Pancreas (tissue), 10 donors: Measurements from ENCODE around the gene RAPGEF4. TPM values are rescaled to one million over a fixed set of nuclear protein-coding genes. Genes with fewer than 3 reads are reported as not detected.

ENCODE experiments used
- ATAC-seq, 4 donors: fragments of 200-7000 bp; cut with Tn5 transposase; one replicate each; pipeline versions ENCODE4 v1.8.0 to v1.9.1; 2020; ENCODE audit warnings: mild to moderate bottlenecking in 4 of 4, moderate library complexity in 4 of 4
- DNase-seq, 6 donors: peaks; one replicate each; pipeline ENCODE4 v3.0.0-alpha.2; 2020
- FAIRE-seq: peaks from 2 replicates; lab custom pipeline; 2012; peaks lifted over from hg19 to GRCh38; lab: Jason Lieb, UNC
- H3K27ac ChIP-seq, 4 donors: fragments of 200-600 bp; sonication (generic); 1 replicate in 3 of 4; 2 replicates in 1 of 4; pipeline versions ENCODE4 v1.5.0 to v1.8.0; 2020
- H3K27me3 ChIP-seq, 4 donors: fragments of 200-600 bp; one replicate each; pipeline ENCODE4 v1.8.0; 2021
- H3K36me3 ChIP-seq, 3 donors: fragments of 200-600 bp; sonication (generic) in 1 of 3; one replicate each; pipeline versions ENCODE4 v1.5.0 to v1.8.0; 2020 to 2021
- H3K4me1 ChIP-seq, 3 donors: fragments of 200-600 bp; one replicate each; pipeline ENCODE4 v1.8.0; 2021
- H3K4me3 ChIP-seq, 4 donors: fragments of 200-600 bp; sonication (generic) in 2 of 4; one replicate each; pipeline versions ENCODE4 v1.5.0 to v1.8.0; 2020 to 2021
- H3K9me3 ChIP-seq, 4 donors: fragments of 200-600 bp; one replicate each; pipeline ENCODE4 v1.8.0; 2021
- CTCF ChIP-seq, 4 donors: fragments of 200-600 bp; sonication (generic) in 3 of 4; IDR thresholded peaks; one replicate each; pipeline versions ENCODE4 v1.5.0 to v1.8.0; 2021; ENCODE audit warnings: antibody characterized with exemption in 4 of 4
- WGBS, 2 donors: extraction: QIAGEN DNeasy Blood & Tissue Kit; methylation state at CpG; one replicate each; pipeline ENCODE4 v1.1.7; 2013; 5-methylcytosine and 5-hydroxymethylcytosine counted together
- intact Hi-C, 3 donors: fragments of 100-400 bp; cut with DNase I; formaldehyde crosslinking; loops; one replicate each; pipeline versions ENCODE4 v1.11.1 to v1.14.2; 2022
- polyA plus RNA-seq, 2 donors: library from polyadenylated mRNA; stranded (reverse); fragments of 200-250 nt; gene quantifications; one replicate each; pipeline ENCODE4 v1.2.3, GENCODE V29; 2013
- total RNA-seq, 6 donors: library from RNA; stranded (reverse); fragmentation: NEBNext Ultra II Directional in 4 of 6; extraction: Animal tissue kit (Norgen Biotek cat#: 25700) in 4 of 6; gene quantifications; one replicate each; pipeline versions ENCODE4 v1.2.1 to v1.2.4, GENCODE V29; 2021 to 2023
- donor health status: healthy with polysubstance abuse.
- donor health status: DM: no; HTN: no; CAD: no; lungs with moderate emphysema.
- donor health status: DM: no; HTN: no; CAD: no.
- donor health status: control.
- donor health status: control.
- donor health status: Bipolar disorder and iron deficiency.
- donor health status: DM: yes; HTN: yes; CAD: no.
- donor health status: DM: no; HTN: no; CAD: no.
- donor health status: DM: no; HTN: no; CAD: no.
- donor health status: DM: yes; HTN: yes; CAD: no.

The RAPGEF4 gene
- total and polyA plus RNA-seq, 8 donors: 2.1 to 9.0 (median 5.1) TPM

- Histone ChIP-seq H3K27ac (peak overlapping the region in 2 of 4 donors; percentile 69 to 84), H3K9me3 (no peaks in the 10 kb centered on the region), H3K27me3 (no peaks in the 10 kb centered on the region), H3K36me3 (no peaks in the 10 kb centered on the region), H3K4me3 (no peak overlapping the region), H3K4me1 (peaks cover 4 to 37% (median 22%) of the 10 kb centered on the region in 3 donors)
- DNase-seq (peak in 1 of 6 donors; percentile 22), ATAC-seq (peak; percentile 33 to 60 (median 50)), FAIRE-seq (no peak)
- no peak for TF ChIP-seq CTCF (IDR thresholded peaks at IDR 0.05)
- 71 to 76% methylated on average over 7 of the region's 7 CpGs for WGBS, 2 donors
- intact Hi-C loops: no loop called here
Observed at GRCh38 chr2:172926785-172927640, 191.4 kb downstream of the RAPGEF4 start.

GRCh38 chr2:172927641-172928357, 192.2 kb downstream of the RAPGEF4 start:
- intact Hi-C loops: no loop called here
- Histone ChIP-seq H3K27ac (peak overlapping the region in 3 of 4 donors; percentile 51 to 84 (median 69)), H3K27me3 (no peaks in the 10 kb centered on the region), H3K4me3 (peak overlapping the region in 3 of 4 donors; percentile 7 to 25 (median 22)), H3K4me1 (peaks cover 4 to 37% (median 22%) of the 10 kb centered on the region in 3 donors), H3K9me3 (no peaks in the 10 kb centered on the region), H3K36me3 (no peaks in the 10 kb centered on the region)
- DNase-seq (peak in 4 of 6 donors; percentile 38 to 69 (median 61)), ATAC-seq (peak; percentile 89 to 94 (median 89)), FAIRE-seq (no peak)
- WGBS, 2 donors: 11 to 17% methylated on average over 8 of the region's 8 CpGs
- no peak for TF ChIP-seq CTCF (IDR thresholded peaks at IDR 0.05)

- peak in 1 of 6 donors; percentile 46 for DNase-seq
- 32 to 38% methylated on average over 2 of the region's 2 CpGs for WGBS, 2 donors
- H3K27me3 ChIP-seq: no peaks in the 10 kb centered on the region
- no peaks in the 10 kb centered on the region for H3K9me3 ChIP-seq
- no peak for TF ChIP-seq CTCF (IDR thresholded peaks at IDR 0.05)
- FAIRE-seq: no peak
- peak overlapping the region in 3 of 4 donors; percentile 7 to 25 (median 22) for H3K4me3 ChIP-seq
- peak; percentile 63 to 79 (median 69) for ATAC-seq
- H3K4me1 ChIP-seq: peaks cover 4 to 37% (median 22%) of the 10 kb centered on the region in 3 donors
- intact Hi-C loops: no loop called here
- H3K27ac ChIP-seq: peak overlapping the region in 2 of 4 donors; percentile 69 to 84
- no peaks in the 10 kb centered on the region for H3K36me3 ChIP-seq
Observed at GRCh38 chr2:172928756-172929155, 193.1 kb downstream of the RAPGEF4 start.

GRCh38 chr2:172929644-172930043, 194.0 kb downstream of the RAPGEF4 start:
- Histone ChIP-seq H3K4me3 (no peak overlapping the region), H3K4me1 (peaks cover 4 to 37% (median 22%) of the 10 kb centered on the region in 3 donors), H3K27me3 (no peaks in the 10 kb centered on the region), H3K27ac (no peak overlapping the region), H3K9me3 (no peaks in the 10 kb centered on the region), H3K36me3 (no peaks in the 10 kb centered on the region)
- FAIRE-seq (no peak), DNase-seq (no peak), ATAC-seq (no peak)
- no peak for TF ChIP-seq CTCF (IDR thresholded peaks at IDR 0.05)
- WGBS, 2 donors: 74 to 87% methylated on average over 2 of the region's 2 CpGs
- intact Hi-C loops: loop anchor here in 2 of 3 donors (5.0 kb wide), 1 partner anchor 117 kb away; no protein-coding TSS in a partner anchor
